Measurements from ENCODE around the gene SHQ1. TPM values are rescaled to one million over a fixed set of nuclear protein-coding genes. Genes with fewer than 3 reads are reported as not detected.

SHQ1 gene
- total RNA-seq, 1 experiment from 2014 or later, result 32.5 TPM

GRCh38 chr3:72721683-72722381, 126.4 kb downstream of the SHQ1 start:
- Histone ChIP-seq H3K4me2 (ENCODE audit: insufficient read depth, insufficient read length, low read length) (no peak overlapping the region), H3K27ac (ENCODE audit: insufficient read length, low read depth, low read length) (no peak overlapping the region), H3K23ac (ENCODE audit: insufficient read length, low read depth, low read length) (no peak overlapping the region), H2AFZ (ENCODE audit: low read length) (no peak overlapping the region), H4K5ac (ENCODE audit: insufficient read length, low read depth, low read length) (no peak overlapping the region), H3K23me2 (ENCODE audit: insufficient read length, low read depth, low read length, poor library complexity, severe bottlenecking) (no peaks in the 10 kb centered on the region), H2BK20ac (ENCODE audit: low read depth, low read length, poor library complexity, severe bottlenecking) (no peak overlapping the region), H3K4ac (ENCODE audit: low read depth, low read length) (no peak overlapping the region), H3T11ph (ENCODE audit: low read length) (no peak overlapping the region), H2AK5ac (ENCODE audit: insufficient read length, low read length) (no peak overlapping the region), H3K18ac (ENCODE audit: insufficient read length, low read depth, low read length) (no peak overlapping the region), H4K91ac (ENCODE audit: insufficient read length, low read depth, low read length) (no peak overlapping the region), H2BK15ac (ENCODE audit: low read depth, low read length) (no peak overlapping the region), H2BK120ac (ENCODE audit: low read depth, low read length, poor library complexity, severe bottlenecking) (no peak overlapping the region), H2BK5ac (ENCODE audit: insufficient read length, low read length) (no peak overlapping the region), H3K9ac (ENCODE audit: extremely low read depth, insufficient read length, low read length) (no peak overlapping the region), H3K56ac (ENCODE audit: insufficient read length, low read depth, low read length) (no peak overlapping the region), H3K27me3 (ENCODE audit: insufficient read depth, low read length) (no peaks in the 10 kb centered on the region), H3K79me2 (ENCODE audit: insufficient read depth, low read length) (no peaks in the 10 kb centered on the region), H3K9me3 (ENCODE audit: control insufficient read depth, low read depth, low read length) (no peaks in the 10 kb centered on the region), H4K8ac (replicated peaks; ENCODE audit: insufficient read length, low read depth, low read length) (no peak overlapping the region), H2BK12ac (ENCODE audit: insufficient read length, low read depth, low read length) (no peak overlapping the region), H3K79me1 (ENCODE audit: insufficient read depth, low read depth, low read length, poor library complexity, severe bottlenecking) (no peaks in the 10 kb centered on the region), H4K20me1 (ENCODE audit: control insufficient read depth, insufficient read depth, insufficient read length) (no peaks in the 10 kb centered on the region), H3K14ac (ENCODE audit: insufficient read depth, low read length) (peak overlapping the region; percentile 75; the same call in 1 of the 2 replicates), H3K4me1 (ENCODE audit: insufficient read depth, low read length) (no peaks in the 10 kb centered on the region; the same call in 1 of the 2 replicates)
- Mint-ChIP-seq H3K27ac (peak overlapping the region in 1 of 3 experiments; percentile 56; a peak in 3 of 7 replicates), H3K4me1 (peaks cover 26 to 27% of the 10 kb centered on the region in 2 experiments), H3K27me3 (ENCODE audit: low read depth) (no peaks in the 10 kb centered on the region; the same call in 1 of the 2 replicates), H3K9me3 (peaks cover 6 to 9% of the 10 kb centered on the region in 2 experiments), H3K36me3 (ENCODE audit: insufficient read depth in 1 of 3, low read depth in 3 of 3) (peaks cover 0 to 7% (median 4%) of the 10 kb centered on the region in 3 experiments; a peak in 4 of 7 replicates), H3K4me3 (no peak overlapping the region)
- TF ChIP-seq CTCF (conservative IDR thresholded peaks at IDR 0.05), result no peak
- no peak for DNase-seq
- WGBS (ENCODE audit: extremely low coverage, insufficient read length, low lambda C conversion rate), result no CpG with 5 or more reads among the region's 7 CpGs
